Stimulated activated CD4-positive, alpha-beta T cell treated with anti-CD3 and anti-CD28 coated beads, TNF-alpha, amount 100 ng/mL, for 24 hours (primary cell): Measurements from ENCODE around the gene THSD4.

ENCODE experiments used
- DNase-seq, 3 experiments: peaks; one replicate each; pipeline ENCODE4 v3.0.0-alpha.2; 2020; ENCODE audit warnings: low read depth in 3 of 3

The THSD4 gene

GRCh38 chr15:71752604-71753289 is 637.5 kb downstream of the THSD4 start:
- no peak for DNase-seq

GRCh38 chr15:71753346-71753745 is 638.1 kb downstream of the THSD4 start:
- DNase-seq, result no peak

GRCh38 chr15:71754660-71755059 is 639.4 kb downstream of the THSD4 start:
- no peak for DNase-seq

- no peak for DNase-seq
These were observed 640.1 kb downstream of the THSD4 start for GRCh38 chr15:71755092-71755970.

- no peak for DNase-seq
These were observed 641.5 kb downstream of the THSD4 start for GRCh38 chr15:71756599-71757352.

- no peak for DNase-seq
These were observed 642.7 kb downstream of the THSD4 start for GRCh38 chr15:71757741-71758530.

GRCh38 chr15:71758711-71759110 is 643.4 kb downstream of the THSD4 start:
- DNase-seq, result no peak

- DNase-seq, result no peak
These were observed 645.6 kb downstream of the THSD4 start for GRCh38 chr15:71760852-71761251.

- DNase-seq, result no peak
These were observed 646.4 kb downstream of the THSD4 start for GRCh38 chr15:71761649-71762048.

GRCh38 chr15:71768184-71768583 is 652.9 kb downstream of the THSD4 start:
- no peak for DNase-seq

- DNase-seq, result no peak
These were observed 658.1 kb downstream of the THSD4 start for GRCh38 chr15:71773206-71773859.

- DNase-seq, result no peak
These were observed 660.6 kb downstream of the THSD4 start for GRCh38 chr15:71775856-71776255.

GRCh38 chr15:71776304-71776703 is 661.0 kb downstream of the THSD4 start:
- no peak for DNase-seq

GRCh38 chr15:71777216-71777943 is 662.1 kb downstream of the THSD4 start:
- DNase-seq, result no peak

GRCh38 chr15:71779073-71779797 is 664.0 kb downstream of the THSD4 start:
- DNase-seq, result no peak

- DNase-seq, result no peak
These were observed 665.1 kb downstream of the THSD4 start for GRCh38 chr15:71780115-71780976.

- DNase-seq, result no peak
These were observed 666.1 kb downstream of the THSD4 start for GRCh38 chr15:71781179-71781964.

GRCh38 chr15:71781965-71782265 is 666.6 kb downstream of the THSD4 start:
- no peak for DNase-seq
